ENCODE data around the gene MEIKIN.

Gene MEIKIN

DNA sequence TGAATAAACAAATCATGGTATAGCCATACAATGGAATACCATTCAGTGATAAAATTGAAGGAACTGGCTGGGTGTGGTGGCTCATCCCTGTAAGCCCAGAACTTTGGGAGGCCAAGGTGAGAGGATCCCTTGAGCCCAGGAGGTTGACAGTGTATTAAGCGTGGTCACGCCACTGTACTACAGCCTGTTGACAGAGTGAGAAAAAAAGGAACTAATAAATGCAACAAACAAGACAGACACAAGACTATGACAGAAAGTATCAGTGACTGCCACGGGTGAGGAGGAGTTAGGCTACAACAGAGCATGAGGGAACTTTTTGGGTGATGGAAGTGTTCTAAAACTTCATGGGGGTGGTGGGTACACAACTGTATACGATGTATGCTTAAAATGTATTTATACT is 150.9 kb downstream of the MEIKIN start:
- TF ChIP-seq, protein P1, sequence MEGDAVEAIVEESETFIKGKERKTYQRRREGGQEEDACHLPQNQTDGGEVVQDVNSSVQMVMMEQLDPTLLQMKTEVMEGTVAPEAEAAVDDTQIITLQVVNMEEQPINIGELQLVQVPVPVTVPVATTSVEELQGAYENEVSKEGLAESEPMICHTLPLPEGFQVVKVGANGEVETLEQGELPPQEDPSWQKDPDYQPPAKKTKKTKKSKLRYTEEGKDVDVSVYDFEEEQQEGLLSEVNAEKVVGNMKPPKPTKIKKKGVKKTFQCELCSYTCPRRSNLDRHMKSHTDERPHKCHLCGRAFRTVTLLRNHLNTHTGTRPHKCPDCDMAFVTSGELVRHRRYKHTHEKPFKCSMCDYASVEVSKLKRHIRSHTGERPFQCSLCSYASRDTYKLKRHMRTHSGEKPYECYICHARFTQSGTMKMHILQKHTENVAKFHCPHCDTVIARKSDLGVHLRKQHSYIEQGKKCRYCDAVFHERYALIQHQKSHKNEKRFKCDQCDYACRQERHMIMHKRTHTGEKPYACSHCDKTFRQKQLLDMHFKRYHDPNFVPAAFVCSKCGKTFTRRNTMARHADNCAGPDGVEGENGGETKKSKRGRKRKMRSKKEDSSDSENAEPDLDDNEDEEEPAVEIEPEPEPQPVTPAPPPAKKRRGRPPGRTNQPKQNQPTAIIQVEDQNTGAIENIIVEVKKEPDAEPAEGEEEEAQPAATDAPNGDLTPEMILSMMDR (IDR thresholded peaks at IDR 0.05) = no peak

DNA sequence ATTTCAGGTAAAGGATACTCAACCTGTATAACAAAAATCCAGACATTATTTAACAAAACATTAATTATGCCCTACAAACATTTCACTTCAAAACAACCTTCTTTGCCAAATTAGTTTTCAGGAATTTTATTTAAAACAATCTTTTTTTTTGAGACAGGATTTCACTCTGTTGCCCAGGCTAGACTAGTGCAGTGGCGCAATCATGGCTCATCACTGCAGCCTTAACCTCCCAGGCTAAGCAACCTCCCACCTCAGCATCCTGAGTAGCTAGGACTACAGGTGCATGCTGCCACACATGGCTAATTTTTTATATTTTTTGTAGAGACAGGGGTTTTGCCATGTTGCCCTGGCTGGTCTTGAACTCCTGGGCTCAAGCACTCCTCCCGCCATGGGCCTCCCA is 152.6 kb downstream of the MEIKIN start:
- TF ChIP-seq, protein P1 (IDR thresholded peaks at IDR 0.05) = no peak

DNA sequence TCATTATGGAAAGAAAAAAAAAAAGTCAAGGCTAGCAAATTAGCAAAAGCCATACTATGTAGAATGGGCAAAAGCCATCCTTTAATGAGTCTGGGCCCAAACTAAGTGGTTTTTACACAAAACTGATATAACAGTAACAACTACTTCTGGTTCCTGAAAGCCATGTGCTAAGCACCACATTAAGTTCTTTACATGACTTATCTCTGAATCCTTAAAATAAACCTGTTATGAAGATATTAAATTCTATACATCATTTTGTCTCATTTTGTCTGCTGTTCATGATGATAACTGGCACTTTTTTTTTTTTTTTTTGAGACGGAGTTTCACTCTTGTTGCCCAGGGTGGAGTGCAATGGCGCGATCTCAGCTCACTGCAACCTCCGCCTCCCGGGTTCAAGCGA is 153.6 kb downstream of the MEIKIN start:
- TF ChIP-seq, protein P1 (IDR thresholded peaks at IDR 0.05) = no peak

DNA sequence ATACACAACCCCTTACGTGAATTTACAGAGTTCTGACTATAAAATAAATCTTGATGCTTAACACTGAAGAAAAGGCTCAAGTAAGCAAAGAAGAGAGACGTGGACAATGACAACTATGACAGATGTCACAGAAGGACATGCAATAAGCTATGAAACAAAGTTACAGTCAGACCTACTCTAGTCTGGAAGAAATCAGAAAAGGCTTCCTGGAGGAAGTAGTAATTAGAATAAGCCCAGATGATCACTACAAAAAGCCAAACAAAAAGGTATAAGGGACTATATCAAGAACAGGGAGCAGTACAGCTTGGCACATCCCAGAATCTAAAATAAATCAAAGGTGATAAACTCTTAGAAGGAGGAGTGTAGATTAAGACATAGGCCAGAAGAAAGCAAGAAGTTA is 154.9 kb downstream of the MEIKIN start:
- TF ChIP-seq, protein P1 (IDR thresholded peaks at IDR 0.05) = no peak

DNA sequence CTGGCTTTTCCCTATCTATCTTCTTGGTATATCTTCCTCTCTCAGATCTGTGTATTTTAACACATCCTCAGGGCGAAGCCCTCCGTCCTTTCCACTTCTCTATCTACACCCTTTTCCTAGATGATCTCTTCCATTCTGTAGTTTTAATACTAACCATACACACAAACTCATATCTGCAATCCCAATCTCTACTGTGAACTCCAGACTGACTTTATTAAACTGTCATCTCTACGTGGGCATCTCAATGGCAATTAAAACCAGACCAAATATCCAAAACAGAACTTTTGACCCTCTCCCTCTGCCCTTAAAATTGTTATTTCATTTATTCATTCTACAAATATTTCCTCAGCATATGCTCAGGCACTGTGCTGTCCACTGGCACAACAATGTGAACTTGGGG is 155.7 kb downstream of the MEIKIN start:
- TF ChIP-seq, protein P1 (IDR thresholded peaks at IDR 0.05) = no peak

DNA sequence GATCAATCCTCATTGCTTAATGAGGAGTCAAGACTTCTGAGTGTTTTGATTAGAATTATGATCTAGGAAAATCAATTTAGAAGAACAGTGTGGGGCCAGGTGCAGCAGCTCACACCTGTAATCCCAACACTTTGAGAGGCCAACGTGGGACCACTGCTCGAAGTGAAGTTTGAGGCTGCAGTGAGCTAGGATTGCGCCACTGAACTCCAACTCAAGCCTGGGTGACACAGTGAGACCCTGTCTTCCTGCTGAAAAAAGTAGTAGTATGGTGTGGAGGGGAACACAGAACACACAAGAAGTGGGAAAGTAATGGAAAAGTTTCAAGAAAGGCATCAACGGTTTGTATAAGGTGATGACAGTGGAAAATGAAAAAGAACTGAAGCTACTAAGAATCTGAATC is 157.7 kb downstream of the MEIKIN start:
- TF ChIP-seq, protein P1 (IDR thresholded peaks at IDR 0.05) = no peak

DNA sequence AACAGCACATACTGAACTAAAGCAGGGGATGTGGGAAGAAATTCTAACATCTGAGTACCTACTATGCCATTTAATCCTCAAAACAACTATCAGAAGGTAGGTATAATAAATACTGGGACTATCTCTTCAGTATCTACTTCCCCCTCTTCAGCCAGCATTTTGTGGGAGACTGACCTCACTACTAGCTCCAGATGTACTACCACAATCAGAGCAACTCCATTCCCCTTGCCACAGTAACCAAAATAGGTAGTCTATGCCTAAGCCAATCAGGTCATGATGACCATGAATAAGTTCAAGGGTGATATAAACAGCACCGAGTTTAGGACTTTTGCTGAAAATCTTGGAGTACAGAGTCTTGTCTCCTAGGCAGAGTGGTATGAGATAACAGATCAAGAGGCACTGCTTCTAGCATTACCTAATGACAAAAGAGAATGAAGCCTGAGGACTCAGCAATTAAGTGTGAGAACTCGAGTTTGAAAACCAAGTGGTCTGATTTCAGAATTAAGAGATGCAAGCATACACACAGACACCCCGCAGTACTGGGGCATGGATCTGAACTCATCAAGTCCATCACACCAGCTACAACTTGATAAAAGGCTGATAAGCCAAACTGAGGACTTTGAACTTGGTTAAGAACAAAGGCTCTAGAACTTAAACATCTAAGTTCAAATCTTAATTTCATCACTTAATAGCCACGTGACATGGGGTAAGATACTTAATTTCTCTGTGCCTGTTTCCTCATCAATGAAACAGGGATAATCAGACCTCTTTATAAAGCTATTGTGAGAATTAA is 158.4 kb downstream of the MEIKIN start:
- TF ChIP-seq, protein P1 (IDR thresholded peaks at IDR 0.05) = no peak

DNA sequence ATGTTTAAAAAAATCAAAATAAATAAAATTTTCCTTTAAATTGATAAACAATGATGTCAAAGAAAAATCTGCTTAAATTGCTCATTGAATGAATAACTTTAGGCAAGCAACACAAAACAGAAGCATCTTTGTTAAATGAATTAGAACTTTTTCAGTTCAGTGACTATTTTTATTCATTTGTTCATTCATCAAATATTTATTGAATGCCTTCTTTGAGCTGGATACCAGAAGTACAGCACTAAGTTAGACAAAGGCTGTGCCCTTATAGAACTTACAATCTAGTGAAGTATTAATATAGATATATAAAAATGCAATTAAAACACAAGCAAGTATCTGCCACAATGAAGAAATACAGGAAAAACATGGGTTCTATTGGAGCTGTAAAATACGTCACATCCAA is 159.4 kb downstream of the MEIKIN start:
- TF ChIP-seq, protein P1 (IDR thresholded peaks at IDR 0.05) = no peak
